Sigmoid colon (tissue), 7 donors: ENCODE results near the gene ZNF335. TPM values are rescaled to one million over a fixed set of nuclear protein-coding genes. Genes with fewer than 3 reads are reported as not detected.
"Not testable (repeated sequence)": the region's sequence is repeated elsewhere in the genome, so short reads cannot be mapped to it uniquely, and the experiment has no call there.

Experiments used
- DNase-seq: peaks from one replicate; pipeline ENCODE4 v3.0.0-alpha.2; 2019
- H3K27ac ChIP-seq, 4 donors: fragments of 200-600 bp; sonication (generic); one replicate each; pipeline ENCODE4 v1.5.1; 2016 to 2019; ENCODE audit warnings: mild to moderate bottlenecking in 1 of 4
- H3K27me3 ChIP-seq, 3 donors: fragments of 200-600 bp; sonication (generic); one replicate each; pipeline ENCODE4 v1.5.1; 2019; ENCODE audit warnings: mild to moderate bottlenecking in 1 of 3
- H3K36me3 ChIP-seq, 4 donors: fragments of 200-600 bp; sonication (generic); one replicate each; pipeline ENCODE4 v1.5.1; 2016 to 2019
- H3K4me1 ChIP-seq, 4 donors: fragments of 200-600 bp; sonication (generic); one replicate each; pipeline ENCODE4 v1.5.1; 2017 to 2019
- H3K4me3 ChIP-seq, 4 donors: fragments of 200-600 bp; sonication (generic); one replicate each; pipeline ENCODE4 v1.5.1; 2017 to 2019; ENCODE audit warnings: mild to moderate bottlenecking in 2 of 4, moderate library complexity in 1 of 4
- H3K9me3 ChIP-seq, 4 donors: fragments of 200-600 bp in 3 of 4; sonication (generic) in 3 of 4; one replicate each; pipeline versions ENCODE4 v1.5.1 to v1.6.1; 2013 to 2019
- CTCF ChIP-seq, 4 experiments: fragments of 450-650 bp in 3 of 4; fragments of 200-600 bp in 1 of 4; IDR thresholded peaks; one replicate each; pipeline ENCODE4 v1.5.1; 2016 to 2019; ENCODE audit warnings: antibody characterized with exemption in 4 of 4, mild to moderate bottlenecking in 3 of 4, moderate library complexity in 2 of 4
- EP300 ChIP-seq, 4 donors: sonication (generic); formaldehyde crosslinking; IDR thresholded peaks; one replicate each; pipeline ENCODE4 v1.6.1; 2017; ENCODE audit warnings: antibody characterized with exemption in 4 of 4
- POLR2A ChIP-seq, 2 donors: fragments of 450-650 bp; IDR thresholded peaks; one replicate each; pipeline ENCODE4 v1.6.1; 2016; ENCODE audit warnings: antibody characterized with exemption in 2 of 2, mild to moderate bottlenecking in 2 of 2, moderate library complexity in 2 of 2
- POLR2AphosphoS5 ChIP-seq, 4 donors: sonication (generic); formaldehyde crosslinking; IDR thresholded peaks; one replicate each; pipeline ENCODE4 v1.6.1; 2017; ENCODE audit warnings: antibody characterized with exemption in 4 of 4
- WGBS, 2 donors: extraction: QIAGEN DNeasy Blood & Tissue Kit; methylation state at CpG; one replicate each; pipeline ENCODE4 v1.1.7; 2013; 5-methylcytosine and 5-hydroxymethylcytosine counted together
- intact Hi-C: fragments of 100-400 bp; cut with DNase I; formaldehyde crosslinking; loops from one replicate; pipeline ENCODE4 v1.15.1; 2023
- polyA plus RNA-seq, 3 donors: library from polyadenylated mRNA; stranded (reverse); fragments of 200-250 nt; gene quantifications; one replicate each; pipeline ENCODE4 v1.2.3, GENCODE V29; 2013
- total RNA-seq, 4 donors: library from RNA; depleted of rRNA; stranded (reverse); fragments of >200 nt; gene quantifications; one replicate each; pipeline ENCODE4 v1.1.0, GENCODE V29; 2016
- donor health status: healthy with polysubstance abuse.
- donor health status: Bipolar disorder and iron deficiency.
- donor health status: healthy.

The ZNF335 gene
- total and polyA plus RNA-seq, 7 donors, result 5.4 to 24.4 (median 12.5) TPM

GRCh38 chr20:45998337-45998736 lies 26.3 kb upstream of the ZNF335 start:
- H3K9me3 ChIP-seq, result no peaks in the 10 kb centered on the region
- H3K4me1 ChIP-seq, result no peaks in the 10 kb centered on the region
- H3K36me3 ChIP-seq, result no peaks in the 10 kb centered on the region
- peaks cover 0 to 82% (median 33%) of the 10 kb centered on the region in 3 donors for H3K27me3 ChIP-seq
- H3K27ac ChIP-seq, result no peak overlapping the region
- intact Hi-C loops, result no loop called here
- peak; percentile 61 for DNase-seq
- WGBS, 2 donors, result 61 to 65% methylated on average over 2 of the region's 2 CpGs
- no peak for TF ChIP-seq CTCF (IDR thresholded peaks at IDR 0.05)
- no peak for TF ChIP-seq EP300 (IDR thresholded peaks at IDR 0.05)
- TF ChIP-seq POLR2AphosphoS5 (IDR thresholded peaks at IDR 0.05), result no peak
- no peak for TF ChIP-seq POLR2A (IDR thresholded peaks at IDR 0.05)
- H3K4me3 ChIP-seq, result no peak overlapping the region

- Histone ChIP-seq H3K9me3 (no peaks in the 10 kb centered on the region), H3K27ac (no peak overlapping the region), H3K4me1 (no peaks in the 10 kb centered on the region), H3K36me3 (no peaks in the 10 kb centered on the region), H3K27me3 (peaks cover 0 to 90% (median 33%) of the 10 kb centered on the region in 3 donors), H3K4me3 (no peak overlapping the region)
- WGBS, 2 donors, result 31 to 53% methylated on average over 3 of the region's 3 CpGs
- peak; percentile 15 for DNase-seq
- TF ChIP-seq POLR2AphosphoS5 (IDR thresholded peaks at IDR 0.05) (no peak), EP300 (IDR thresholded peaks at IDR 0.05) (no peak), CTCF (IDR thresholded peaks at IDR 0.05) (no peak), POLR2A (IDR thresholded peaks at IDR 0.05) (no peak)
- intact Hi-C loops, result no loop called here
These were observed 25.2 kb upstream of the ZNF335 start for GRCh38 chr20:45997187-45997586.

GRCh38 chr20:45995495-45996097 lies 23.6 kb upstream of the ZNF335 start:
- H3K27ac ChIP-seq, H3K4me1 ChIP-seq, intact Hi-C loops, H3K4me3 ChIP-seq, H3K9me3 ChIP-seq, H3K36me3 ChIP-seq: not testable (repeated sequence)
- WGBS, 2 donors, result 62 to 72% methylated on average over 6 of the region's 6 CpGs
- peaks cover 0 to 88% (median 39%) of the 10 kb centered on the region in 3 donors for H3K27me3 ChIP-seq
- DNase-seq, result peak; percentile 10

GRCh38 chr20:45994761-45995493 lies 22.9 kb upstream of the ZNF335 start:
- Histone ChIP-seq H3K27ac (no peak overlapping the region), H3K4me1 (no peaks in the 10 kb centered on the region), H3K4me3 (no peak overlapping the region), H3K9me3 (no peaks in the 10 kb centered on the region), H3K27me3 (peaks cover 0 to 87% (median 39%) of the 10 kb centered on the region in 3 donors), H3K36me3 (no peaks in the 10 kb centered on the region)
- intact Hi-C loops, result no loop called here
- TF ChIP-seq POLR2A (IDR thresholded peaks at IDR 0.05), result no peak
- no peak for TF ChIP-seq POLR2AphosphoS5 (IDR thresholded peaks at IDR 0.05)
- TF ChIP-seq EP300 (IDR thresholded peaks at IDR 0.05), result no peak
- no peak for TF ChIP-seq CTCF (IDR thresholded peaks at IDR 0.05)
- 68 to 73% methylated on average over 9 of the region's 9 CpGs for WGBS, 2 donors
- peak; percentile 6 for DNase-seq

- TF ChIP-seq POLR2AphosphoS5 (IDR thresholded peaks at IDR 0.05), result no peak
- no peak for TF ChIP-seq CTCF (IDR thresholded peaks at IDR 0.05)
- TF ChIP-seq EP300 (IDR thresholded peaks at IDR 0.05), result no peak
- TF ChIP-seq POLR2A (IDR thresholded peaks at IDR 0.05), result no peak
- 49 to 74% methylated on average over 12 of the region's 12 CpGs for WGBS, 2 donors
- H3K4me1 ChIP-seq, result no peaks in the 10 kb centered on the region
- H3K27me3 ChIP-seq, result peaks cover 0 to 80% (median 25%) of the 10 kb centered on the region in 3 donors
- H3K9me3 ChIP-seq, result no peaks in the 10 kb centered on the region
- no peak overlapping the region for H3K4me3 ChIP-seq
- H3K27ac ChIP-seq, result no peak overlapping the region
- peak; percentile 45 for DNase-seq
- no peaks in the 10 kb centered on the region for H3K36me3 ChIP-seq
- intact Hi-C loops, result no loop called here
These were observed 21.4 kb upstream of the ZNF335 start for GRCh38 chr20:45993197-45993951.
